H9 (cell line): ENCODE results near the gene POLG2. TPM values are rescaled to one million over a fixed set of nuclear protein-coding genes. Genes with fewer than 3 reads are reported as not detected.

ENCODE experiments used
- DNase-seq: peaks from one replicate; pipeline ENCODE4 v3.0.0-alpha.2; 2017
- H2AFZ ChIP-seq: one replicate; pipeline ENCODE4 v1.6.1; 2013; ENCODE audit warnings: mild to moderate bottlenecking, low read length, control low read depth, moderate library complexity
- H2AK5ac ChIP-seq: 2 replicates; pipeline ENCODE4 v1.6.1; 2013; ENCODE audit warnings: low read length, control low read depth, mixed read lengths; ENCODE audit not compliant: insufficient read length
- H2BK120ac ChIP-seq: one replicate; pipeline ENCODE4 v1.6.1; 2013; ENCODE audit warnings: low read depth, mild to moderate bottlenecking, low read length, control low read depth, inconsistent platforms; ENCODE audit not compliant: poor library complexity, severe bottlenecking
- H2BK12ac ChIP-seq: 2 replicates; pipeline ENCODE4 v1.6.1; 2013; ENCODE audit warnings: low read length, control low read depth, mixed read lengths, low read depth; ENCODE audit not compliant: insufficient read length
- H2BK15ac ChIP-seq: 2 replicates; pipeline ENCODE4 v1.6.1; 2013; ENCODE audit warnings: low read depth, low read length, control low read depth
- H2BK20ac ChIP-seq: one replicate; pipeline ENCODE4 v1.6.1; 2013; ENCODE audit warnings: low read depth, mild to moderate bottlenecking, low read length, control low read depth, inconsistent platforms; ENCODE audit not compliant: poor library complexity, severe bottlenecking
- H2BK5ac ChIP-seq: 2 replicates; pipeline ENCODE4 v1.6.1; 2013; ENCODE audit warnings: low read length, control low read depth, mixed read lengths; ENCODE audit not compliant: insufficient read length
- H3K14ac ChIP-seq: 2 replicates; pipeline ENCODE4 v1.6.1; 2013; ENCODE audit warnings: low read length, control low read depth; ENCODE audit not compliant: insufficient read depth
- H3K18ac ChIP-seq: 2 replicates; pipeline ENCODE4 v1.6.1; 2013; ENCODE audit warnings: low read depth, mild to moderate bottlenecking, mixed read lengths, low read length, control low read depth; ENCODE audit not compliant: insufficient read length
- H3K23ac ChIP-seq: 2 replicates; pipeline ENCODE4 v1.6.1; 2013; ENCODE audit warnings: low read length, control low read depth, mixed read lengths, low read depth; ENCODE audit not compliant: insufficient read length
- H3K23me2 ChIP-seq: 2 replicates; pipeline ENCODE4 v1.6.1; 2013; ENCODE audit warnings: low read depth, mild to moderate bottlenecking, mixed read lengths, low read length, control low read depth; ENCODE audit not compliant: insufficient read length, poor library complexity, severe bottlenecking
- H3K27ac ChIP-seq: 2 replicates; pipeline ENCODE4 v1.5.1; 2013; ENCODE audit warnings: low read length, control low read depth, mixed read lengths, low read depth; ENCODE audit not compliant: insufficient read length
- H3K27me3 ChIP-seq: 2 replicates; pipeline ENCODE4 v1.6.1; 2013; ENCODE audit warnings: low read length, control low read depth, inconsistent platforms; ENCODE audit not compliant: insufficient read depth
- H3K4ac ChIP-seq: 2 replicates; pipeline ENCODE4 v1.6.1; 2013; ENCODE audit warnings: low read depth, mild to moderate bottlenecking, control low read depth, inconsistent platforms, low read length, moderate library complexity
- H3K4me1 ChIP-seq: 2 replicates; pipeline ENCODE4 v1.6.1; 2013; ENCODE audit warnings: low read length, control low read depth, inconsistent platforms; ENCODE audit not compliant: insufficient read depth
- H3K4me2 ChIP-seq: 2 replicates; pipeline ENCODE4 v1.6.1; 2013; ENCODE audit warnings: low read length, control low read depth, mixed read lengths; ENCODE audit not compliant: insufficient read length, insufficient read depth
- H3K56ac ChIP-seq: 2 replicates; pipeline ENCODE4 v1.6.1; 2013; ENCODE audit warnings: low read depth, mild to moderate bottlenecking, mixed read lengths, low read length, control low read depth; ENCODE audit not compliant: insufficient read length
- H3K79me1 ChIP-seq: 2 replicates; pipeline ENCODE4 v1.6.1; 2013; ENCODE audit warnings: low read depth, mild to moderate bottlenecking, moderate library complexity, low read length, control low read depth, inconsistent platforms; ENCODE audit not compliant: insufficient read depth, poor library complexity, severe bottlenecking
- H3K79me2 ChIP-seq: 2 replicates; pipeline ENCODE4 v1.6.1; 2013; ENCODE audit warnings: low read length, control low read depth, inconsistent platforms; ENCODE audit not compliant: insufficient read depth
- H3K9ac ChIP-seq: 2 replicates; pipeline ENCODE4 v1.6.1; 2013; ENCODE audit warnings: low read length, control low read depth, mixed read lengths; ENCODE audit not compliant: insufficient read length; ENCODE audit errors: extremely low read depth
- H3K9me3 ChIP-seq: one replicate; pipeline ENCODE4 v1.6.1; 2013; ENCODE audit warnings: low read depth, low read length, inconsistent platforms; ENCODE audit not compliant: control insufficient read depth
- H3T11ph ChIP-seq: one replicate; pipeline ENCODE4 v1.6.1; 2013; ENCODE audit warnings: mild to moderate bottlenecking, low read length, control low read depth, inconsistent platforms
- H4K20me1 ChIP-seq: one replicate; pipeline ENCODE4 v1.6.1; 2013; ENCODE audit not compliant: control insufficient read depth, insufficient read length, insufficient read depth
- H4K5ac ChIP-seq: 2 replicates; pipeline ENCODE4 v1.6.1; 2013; ENCODE audit warnings: low read depth, mild to moderate bottlenecking, mixed read lengths, low read length, control low read depth; ENCODE audit not compliant: insufficient read length
- H4K8ac ChIP-seq: replicated peaks from 2 replicates; pipeline ENCODE4 v1.6.1; 2013; ENCODE audit warnings: low read length, control low read depth, mixed read lengths, low read depth; ENCODE audit not compliant: insufficient read length
- H4K91ac ChIP-seq: 2 replicates; pipeline ENCODE4 v1.6.1; 2013; ENCODE audit warnings: low read depth, mild to moderate bottlenecking, moderate library complexity, mixed read lengths, low read length, control low read depth; ENCODE audit not compliant: insufficient read length
- H3K27ac Mint-ChIP-seq, 3 experiments: 2 replicates in 2 of 3; 3 replicates in 1 of 3; pipeline ENCODE4 v1.8.0; 2020 to 2021; ENCODE audit warnings: mixed read lengths in 3 of 3, mild to moderate bottlenecking in 1 of 3, moderate library complexity in 1 of 3
- H3K27me3 Mint-ChIP-seq: 2 replicates; pipeline ENCODE4 v1.8.0; 2021; ENCODE audit warnings: low read depth, mild to moderate bottlenecking, moderate library complexity, mixed read lengths
- H3K36me3 Mint-ChIP-seq, 3 experiments: 2 replicates in 2 of 3; 3 replicates in 1 of 3; pipeline ENCODE4 v1.8.0; 2020 to 2021; ENCODE audit warnings: low read depth in 3 of 3, mixed read lengths in 3 of 3; ENCODE audit not compliant: insufficient read depth in 1 of 3
- H3K4me1 Mint-ChIP-seq, 2 experiments: 2 replicates each; pipeline ENCODE4 v1.8.0; 2020; ENCODE audit warnings: mixed read lengths in 2 of 2
- H3K4me3 Mint-ChIP-seq, 2 experiments: 2 replicates in 1 of 2; 3 replicates in 1 of 2; pipeline ENCODE4 v1.8.0; 2020 to 2021; ENCODE audit warnings: mild to moderate bottlenecking in 2 of 2, mixed read lengths in 2 of 2, moderate library complexity in 1 of 2
- H3K9me3 Mint-ChIP-seq, 2 experiments: 2 replicates in 1 of 2; 3 replicates in 1 of 2; pipeline ENCODE4 v1.8.0; 2020; ENCODE audit warnings: mild to moderate bottlenecking in 2 of 2, mixed read lengths in 2 of 2, moderate library complexity in 1 of 2
- CTCF ChIP-seq: fragments of 200-600 bp; sonication (generic); conservative IDR thresholded peaks from 3 replicates; pipeline ENCODE4 v1.8.0; 2021; ENCODE audit warnings: antibody characterized with exemption, mild to moderate bottlenecking
- WGBS: extraction: QIAGEN DNeasy Blood & Tissue Kit; methylation state at CpG from one replicate; pipeline ENCODE4 v1.1.7; 2013; ENCODE audit warnings: missing lambda C conversion rate, low lambda C conversion rate, mixed read lengths; ENCODE audit not compliant: insufficient read length; ENCODE audit errors: extremely low coverage; 5-methylcytosine and 5-hydroxymethylcytosine counted together
- total RNA-seq: library from RNA; stranded (reverse); gene quantifications from 2 replicates; pipeline ENCODE4 v1.2.1, GENCODE V29; 2021

POLG2 gene
- total RNA-seq, 1 experiment from 2014 or later = 35.5 TPM

- Histone ChIP-seq H4K5ac (no peak overlapping the region), H3K9me3 (no peaks in the 10 kb centered on the region), H3K18ac (no peak overlapping the region), H3K23me2 (no peaks in the 10 kb centered on the region), H2AK5ac (no peak overlapping the region), H3K79me1 (peaks cover 7% of the 10 kb centered on the region), H2BK20ac (no peak overlapping the region), H2BK5ac (no peak overlapping the region), H4K8ac (no peak overlapping the region), H3K4me2 (no peak overlapping the region), H2BK120ac (no peak overlapping the region), H4K91ac (no peak overlapping the region), H3K56ac (no peak overlapping the region), H3K9ac (no peak overlapping the region), H3K4ac (no peak overlapping the region), H2BK12ac (no peak overlapping the region), H2BK15ac (no peak overlapping the region), H2AFZ (no peak overlapping the region), H3K14ac (no peak overlapping the region), H4K20me1 (no peaks in the 10 kb centered on the region), H3K4me1 (no peaks in the 10 kb centered on the region), H3K27ac (no peak overlapping the region), H3K79me2 (no peaks in the 10 kb centered on the region; the same call in 1 of the 2 replicates), H3T11ph (no peak overlapping the region), H3K27me3 (no peaks in the 10 kb centered on the region), H3K23ac (no peak overlapping the region)
- Mint-ChIP-seq H3K9me3 (no peaks in the 10 kb centered on the region), H3K27me3 (no peaks in the 10 kb centered on the region), H3K27ac (no peak overlapping the region; a peak in 2 of 7 replicates), H3K4me3 (no peak overlapping the region), H3K4me1 (peaks cover 6 to 8% of the 10 kb centered on the region in 2 experiments), H3K36me3 (peaks cover 48 to 91% (median 84%) of the 10 kb centered on the region in 3 experiments; a peak in 6 of 7 replicates)
- TF ChIP-seq CTCF = no peak
- DNase-seq = no peak
- no CpG with 5 or more reads among the region's 2 CpGs for WGBS
These were observed 18.6 kb upstream of the POLG2 start for GRCh38 chr17:64515419-64515818.
